GM21447 (cell line): ENCODE measurements around the gene RBX1.
A peak's percentile ranks its signal among the peaks of the same experiment; 100 is the strongest.
"Not testable (repeated sequence)": the region's sequence is repeated elsewhere in the genome, so short reads cannot be mapped to it uniquely, and the experiment has no call there.

Experiments used
- ATAC-seq: cut with Tn5 transposase; IDR thresholded peaks from one replicate; pipeline ENCODE4 v1.9.1; 2021; ENCODE audit not compliant: unreplicated experiment

The RBX1 gene

DNA sequence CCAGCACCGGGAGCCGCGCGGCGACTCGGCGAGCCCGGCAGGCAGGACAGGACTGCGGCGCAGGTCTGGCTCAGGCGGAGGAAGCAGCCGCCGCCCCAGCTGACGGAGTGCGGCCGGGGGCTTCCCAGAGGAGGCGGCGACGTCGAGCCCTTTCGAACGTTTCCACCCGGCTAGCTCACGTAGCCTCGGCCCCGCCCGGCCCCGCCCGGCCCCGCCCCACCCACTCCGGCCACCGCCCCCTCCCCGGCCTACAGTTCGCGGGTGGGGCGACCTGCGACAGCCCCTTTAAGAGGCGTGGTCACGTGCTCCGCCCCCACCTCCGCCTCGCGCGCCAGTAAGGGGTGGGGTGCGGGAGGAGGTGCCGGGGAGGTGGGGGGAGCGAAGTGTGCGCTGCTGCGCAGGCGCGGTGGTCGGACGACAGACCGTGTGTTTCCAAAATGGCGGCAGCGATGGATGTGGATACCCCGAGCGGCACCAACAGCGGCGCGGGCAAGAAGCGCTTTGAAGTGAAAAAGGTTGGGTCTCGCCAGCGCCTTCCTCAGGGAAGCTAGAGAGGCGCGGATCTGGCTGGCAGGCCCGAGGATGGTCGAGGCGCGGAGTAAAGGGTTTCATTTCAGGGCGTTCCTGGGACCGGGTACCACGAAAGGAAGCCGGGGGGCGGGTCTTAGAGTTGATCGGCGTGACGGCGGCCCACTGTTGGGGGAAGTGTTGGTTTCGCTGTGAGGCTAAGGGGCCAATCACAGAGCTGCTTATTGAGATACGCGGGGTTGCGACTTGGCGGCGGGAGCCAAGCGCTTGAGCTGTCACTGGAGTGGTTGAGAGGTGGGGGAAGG lies at the start of gene RBX1:
Gene RBX1 (plus strand): TSS at position 417 of the 833 bp plus-strand sequence. CDS start 21 bp downstream, at position 438.
- ATAC-seq, result peak; percentile 83

DNA sequence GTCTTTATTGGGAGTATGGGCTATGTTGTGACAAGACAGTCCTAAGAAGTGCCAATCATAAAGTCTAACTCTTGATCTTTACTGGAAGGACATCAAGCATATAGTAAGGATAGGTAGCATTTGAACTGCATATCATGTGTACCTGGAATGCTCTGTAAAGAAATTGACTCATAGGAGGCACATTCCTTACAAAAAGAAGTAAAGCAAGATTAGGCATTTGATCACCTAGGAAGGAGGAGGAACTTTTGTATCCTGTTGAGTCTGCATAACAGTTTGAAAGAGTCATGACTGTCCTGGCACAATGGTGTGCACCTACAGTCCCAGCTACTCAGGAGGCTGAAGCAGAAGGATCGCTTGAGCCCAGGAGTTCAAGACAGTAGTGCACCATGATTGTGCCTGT lies 47.1 kb upstream of the RBX1 start:
- ATAC-seq, result no peak

DNA sequence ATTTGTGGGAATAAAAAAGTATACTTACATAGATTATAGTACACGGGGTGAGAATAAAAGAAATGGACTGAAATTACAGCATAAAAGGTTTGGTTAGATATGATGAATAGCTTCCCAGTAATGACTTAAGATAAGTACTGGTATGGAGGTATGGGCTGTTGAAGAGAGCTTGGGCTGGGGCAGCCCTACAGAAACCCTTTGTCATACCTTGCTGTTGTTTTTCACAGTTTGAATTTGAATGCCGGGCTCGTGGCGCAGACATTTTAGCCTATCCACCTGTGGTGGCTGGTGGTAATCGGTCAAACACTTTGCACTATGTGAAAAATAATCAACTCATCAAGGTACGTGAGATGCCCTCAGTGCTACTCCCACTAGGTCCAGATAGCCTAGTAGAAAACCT lies 42.3 kb upstream of the RBX1 start:
- no peak for ATAC-seq

DNA sequence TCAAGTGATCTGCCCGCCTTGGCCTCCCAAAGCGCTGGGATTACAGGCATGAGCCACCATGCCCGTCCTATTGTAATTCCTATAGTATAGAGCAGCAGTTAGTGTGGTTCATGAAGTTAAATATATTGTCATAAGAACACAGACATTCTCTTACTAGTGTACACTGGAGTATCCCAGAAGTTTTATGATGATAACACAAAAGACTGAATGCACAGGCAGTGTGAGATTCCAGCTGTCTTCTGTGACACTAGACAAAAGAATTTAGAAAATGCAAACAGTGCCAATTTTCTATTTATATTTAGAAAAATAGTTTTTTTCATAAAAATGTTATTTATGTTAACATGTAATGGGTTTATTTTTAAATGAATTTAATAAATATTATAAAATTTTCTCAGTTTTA lies 39.4 kb upstream of the RBX1 start:
- ATAC-seq, result no peak

DNA sequence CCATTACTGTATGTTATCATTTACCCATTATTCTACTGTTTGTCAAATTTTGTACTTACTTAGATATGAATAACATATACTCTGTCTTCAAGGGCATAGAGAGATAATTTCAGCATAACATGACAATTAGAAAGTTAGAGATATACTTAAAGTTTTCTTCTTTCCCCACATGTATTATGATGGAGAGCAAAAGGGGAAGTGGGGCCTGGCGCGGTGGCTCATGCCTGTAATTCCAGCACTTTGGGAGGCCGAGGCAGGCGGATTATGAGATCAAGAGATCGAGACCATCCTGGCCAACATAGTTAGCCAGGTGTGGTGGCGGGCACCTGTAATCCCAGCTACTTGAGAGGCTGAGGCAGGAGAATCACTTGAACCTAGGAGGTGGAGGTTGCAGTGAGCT lies 38.2 kb upstream of the RBX1 start:
- not testable (repeated sequence) for ATAC-seq

DNA sequence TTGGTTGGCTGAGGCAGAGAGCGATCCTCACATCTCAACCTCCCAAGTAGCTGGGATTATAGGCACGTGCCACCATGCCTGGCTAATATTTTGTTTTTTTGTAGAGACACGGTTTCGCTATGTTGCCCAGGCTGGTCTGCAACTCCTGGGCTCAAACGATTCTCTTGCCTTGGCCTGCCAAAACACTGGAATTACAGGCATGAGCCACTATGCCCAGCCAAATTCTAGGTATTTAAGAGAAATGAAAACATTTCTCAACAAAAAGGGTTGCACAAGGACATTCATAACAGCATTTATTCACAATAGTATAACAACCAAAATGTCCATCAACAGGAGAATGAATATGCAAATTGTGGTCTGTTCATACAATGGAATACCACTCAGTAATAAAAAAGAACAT lies 31.7 kb upstream of the RBX1 start:
- ATAC-seq, result no peak

DNA sequence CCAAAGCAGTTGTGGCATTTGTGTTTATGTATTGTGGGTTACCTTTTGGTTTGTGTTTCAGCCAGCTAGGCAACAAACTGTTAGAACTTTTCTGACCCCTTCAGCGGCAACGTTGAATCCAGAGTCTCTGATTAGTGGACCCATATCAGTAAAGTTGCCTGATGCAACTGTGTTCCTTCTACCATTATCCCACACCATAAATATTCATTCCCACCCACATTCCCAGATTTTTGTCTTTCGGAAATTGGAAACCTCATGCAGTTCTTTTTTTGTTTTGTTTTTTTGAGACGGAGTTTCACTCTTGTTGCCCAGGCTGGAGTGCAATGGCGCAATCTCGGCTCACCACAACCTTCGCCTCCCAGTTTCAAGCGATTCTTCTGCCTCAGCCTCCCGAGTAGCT lies 30.7 kb upstream of the RBX1 start:
- no peak for ATAC-seq

DNA sequence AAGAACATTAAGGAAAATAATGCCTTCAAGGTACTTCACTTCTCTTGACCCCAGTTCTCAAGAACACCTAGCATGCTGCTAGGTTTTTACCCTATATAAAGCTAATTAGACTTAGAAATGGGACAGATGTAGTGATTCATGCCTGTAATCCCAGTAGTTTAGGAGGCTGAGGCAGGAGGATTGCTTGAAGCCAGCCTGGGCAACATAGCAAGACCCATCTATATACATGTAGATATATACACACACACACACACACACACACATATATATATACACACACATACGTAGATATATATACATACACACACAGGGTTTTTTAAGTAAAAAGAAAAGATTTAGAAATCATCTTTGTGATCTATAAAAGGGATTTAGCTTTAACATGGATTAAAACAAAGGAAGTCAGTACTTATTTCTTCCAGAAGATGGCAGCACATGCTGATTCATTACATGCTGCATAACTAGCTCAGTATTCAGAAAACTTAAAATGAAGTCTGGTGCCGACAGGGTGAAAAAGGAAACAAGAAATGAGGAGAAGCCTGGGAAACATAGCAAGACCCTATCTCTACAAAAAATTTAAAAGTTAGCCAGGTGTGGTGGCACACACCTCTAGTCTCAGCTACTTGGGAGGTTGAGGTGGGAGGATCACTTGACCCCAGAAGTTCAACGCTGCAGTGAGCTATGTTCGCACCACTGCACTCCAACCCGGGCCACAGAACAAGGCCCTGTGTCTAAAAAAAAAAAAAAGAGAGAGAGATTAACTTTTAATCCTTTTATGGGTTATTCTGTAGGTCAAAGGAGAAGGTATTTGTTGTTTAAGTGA lies 28.5 kb upstream of the RBX1 start:
- ATAC-seq, result no peak

DNA sequence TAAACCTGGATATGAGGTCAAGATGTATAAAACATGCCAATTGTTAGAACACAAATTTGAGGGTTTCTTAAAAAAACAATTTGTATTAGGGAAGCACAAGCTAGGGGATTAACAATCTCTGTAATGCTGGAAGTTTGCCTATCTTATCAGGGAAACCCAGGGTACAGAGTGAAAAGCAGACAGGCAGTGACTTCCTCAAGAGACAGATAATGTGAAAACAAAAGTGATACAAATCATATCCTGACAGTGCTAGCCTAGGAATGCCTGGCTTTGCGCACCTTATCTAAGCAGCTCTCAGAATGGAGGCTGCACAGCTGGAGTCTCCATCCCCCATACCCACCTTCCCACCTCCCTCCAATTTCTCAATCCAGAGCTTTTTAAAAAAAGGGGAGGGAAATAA lies 22.5 kb upstream of the RBX1 start:
- no peak for ATAC-seq

DNA sequence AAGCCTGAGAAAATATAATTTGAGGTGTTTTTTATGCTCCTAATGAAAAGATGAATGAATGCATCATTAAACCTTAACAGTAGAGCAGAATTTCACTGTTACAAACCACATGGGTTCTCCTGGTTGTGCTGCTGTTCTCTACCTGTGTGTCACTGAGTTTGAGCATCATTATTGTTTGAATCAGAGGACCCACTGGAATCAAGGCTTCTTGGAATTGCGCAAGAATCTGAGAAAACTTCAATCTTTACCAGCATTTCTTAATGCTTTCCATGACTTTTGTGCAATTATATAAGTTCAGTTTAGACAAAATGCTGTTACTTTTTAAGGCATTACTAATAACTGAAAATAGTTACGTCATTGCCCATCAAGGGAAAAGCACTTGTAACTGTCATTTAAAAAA lies 18.8 kb upstream of the RBX1 start:
- no peak for ATAC-seq

DNA sequence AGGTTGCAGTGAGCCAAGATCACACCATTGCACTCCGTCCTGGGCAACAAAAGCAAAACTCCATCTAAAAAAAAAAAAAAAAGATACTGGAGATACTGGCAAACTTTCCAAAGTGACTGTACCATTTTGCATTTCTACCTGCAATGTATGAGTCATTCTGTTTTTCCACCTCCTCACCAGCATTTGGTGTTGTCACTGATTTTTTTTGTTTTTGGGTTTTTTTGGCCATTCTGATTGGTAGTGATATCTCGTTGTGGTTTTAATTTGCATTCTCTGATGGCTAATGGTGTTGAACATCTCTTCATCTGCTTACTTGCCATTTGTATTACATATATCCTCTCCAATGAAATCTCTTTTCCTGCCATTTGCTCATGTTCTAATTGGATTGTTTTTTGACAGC lies 12.0 kb upstream of the RBX1 start:
- no peak for ATAC-seq

DNA sequence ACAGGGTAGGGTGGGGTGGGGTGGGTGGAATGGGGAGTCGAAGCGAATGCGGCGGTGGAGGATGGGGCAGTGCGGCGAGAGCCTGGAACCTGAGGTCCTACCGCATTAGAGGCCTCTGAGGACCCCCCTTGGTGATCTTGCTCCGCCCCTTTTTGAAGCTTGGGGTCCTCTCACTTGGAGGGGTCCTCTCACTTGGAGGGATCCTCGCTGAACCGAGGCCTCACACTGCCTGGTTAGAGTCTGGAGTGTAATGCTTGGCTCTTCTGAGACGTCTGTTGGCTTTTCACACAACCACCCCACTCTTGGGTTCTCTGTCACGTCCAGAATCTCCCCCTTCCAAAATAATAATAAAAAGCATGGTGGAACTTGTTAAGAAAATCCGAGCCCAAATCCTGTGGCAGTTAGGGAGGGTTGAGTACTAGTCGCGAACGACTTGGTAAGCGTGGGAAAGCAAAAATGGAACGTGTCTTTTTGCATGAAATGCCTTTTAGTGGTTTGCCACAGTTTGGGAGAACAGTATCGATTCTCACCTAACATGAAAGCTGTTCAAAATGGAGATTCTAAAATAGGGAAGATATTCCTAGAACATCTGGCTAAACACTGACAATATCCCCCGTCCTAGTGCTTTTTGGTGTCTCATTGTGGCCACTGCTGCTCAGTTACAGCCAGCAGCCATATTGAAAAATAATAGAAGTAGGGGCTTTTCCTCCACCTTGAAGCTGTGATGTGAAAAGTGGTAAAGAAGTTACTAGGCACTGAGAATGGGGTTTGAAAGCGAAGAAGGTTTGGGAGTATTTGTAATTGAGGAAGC lies 822 bp downstream of the RBX1 start:
- ATAC-seq, result no peak

DNA sequence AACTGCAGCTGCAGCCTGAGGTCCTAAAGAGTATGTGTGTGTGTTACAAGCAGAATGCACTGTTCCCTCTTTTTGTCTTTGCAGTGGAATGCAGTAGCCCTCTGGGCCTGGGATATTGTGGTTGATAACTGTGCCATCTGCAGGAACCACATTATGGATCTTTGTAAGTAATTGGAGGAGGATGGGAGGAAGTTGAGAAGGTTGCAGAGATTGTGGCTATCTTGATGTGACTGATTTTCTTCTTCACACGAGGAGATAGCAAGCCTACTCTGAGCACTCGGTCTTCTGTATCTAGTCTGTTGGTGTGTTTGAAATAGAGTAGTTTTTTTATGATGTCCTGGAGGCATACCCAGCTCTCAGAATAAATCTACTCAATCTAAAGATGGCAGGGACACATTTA lies 2.3 kb downstream of the RBX1 start:
- ATAC-seq, result no peak

DNA sequence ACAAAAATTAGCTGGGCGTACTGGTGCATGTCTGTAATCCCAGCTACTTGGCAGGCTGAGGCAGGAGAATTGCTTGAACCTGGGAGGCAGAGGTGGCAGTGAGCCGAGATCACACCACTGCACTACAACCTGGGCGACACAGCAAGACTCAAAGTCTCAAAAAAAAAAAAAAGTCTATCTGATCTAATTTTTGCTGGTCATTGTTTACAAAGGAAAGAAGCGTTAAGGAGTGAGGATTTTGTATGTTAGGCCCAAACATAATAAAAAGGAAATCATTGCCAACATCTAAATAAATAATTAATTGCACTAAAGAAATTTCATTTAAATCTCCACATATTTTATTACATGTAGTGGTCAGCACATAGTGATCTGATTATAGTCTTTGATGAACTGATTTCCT lies 2.9 kb downstream of the RBX1 start:
- ATAC-seq, result no peak

DNA sequence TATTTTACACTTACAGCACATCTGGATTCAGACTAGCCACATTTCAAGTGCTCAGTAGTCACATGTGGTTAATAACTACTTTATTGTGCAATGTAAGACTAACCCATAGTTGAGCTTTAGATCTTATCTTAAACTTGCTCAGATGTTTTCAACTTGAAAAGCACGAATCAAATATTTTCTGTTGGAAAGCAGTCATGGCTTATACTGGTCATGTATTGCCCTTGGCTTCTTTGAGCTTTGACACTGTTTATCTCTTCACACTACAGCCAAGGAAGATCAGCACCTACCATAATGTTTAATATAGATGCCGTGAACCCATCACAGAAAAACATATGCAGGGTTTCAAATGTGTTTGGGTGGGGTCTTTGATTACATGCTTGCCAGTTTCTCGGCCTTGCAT lies 4.4 kb downstream of the RBX1 start:
- ATAC-seq, result no peak

DNA sequence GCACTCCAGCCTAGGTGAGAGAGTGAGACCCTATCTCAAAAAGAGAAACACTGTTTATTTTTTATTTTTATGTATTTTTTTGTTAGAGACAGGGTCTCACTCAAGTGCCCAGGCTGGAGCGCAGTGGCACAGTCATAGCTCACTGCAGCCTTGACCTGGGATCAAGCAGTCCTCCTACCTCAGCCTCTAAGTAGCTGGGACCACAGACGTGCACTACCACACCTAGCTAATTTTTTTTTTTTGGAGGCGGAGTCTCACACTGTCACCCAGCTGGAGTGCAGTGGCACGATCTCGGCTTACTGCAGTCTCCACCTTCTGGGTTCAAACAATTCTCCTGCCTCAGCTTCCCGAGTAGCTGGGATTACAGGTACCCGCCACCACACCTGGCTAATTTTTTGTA lies 6.4 kb downstream of the RBX1 start:
- no peak for ATAC-seq

DNA sequence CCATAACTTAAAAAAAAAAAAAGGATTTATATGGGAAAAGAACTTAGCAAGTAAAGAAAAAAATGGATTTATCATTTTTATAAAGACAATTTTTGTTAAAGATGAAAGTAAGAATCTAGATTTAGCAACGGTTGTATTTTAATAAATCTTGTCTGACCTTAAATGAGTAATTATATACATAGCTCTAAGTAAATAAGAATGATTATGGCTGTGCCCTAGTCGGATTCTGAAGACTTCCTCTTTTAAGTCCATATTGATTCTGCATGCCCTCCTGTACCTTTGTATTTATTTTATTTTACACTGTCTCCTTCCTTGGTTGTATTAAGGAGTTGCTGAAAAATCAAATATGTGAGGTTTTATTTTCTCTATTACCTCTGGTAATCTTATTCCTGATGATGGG lies 7.1 kb downstream of the RBX1 start:
- ATAC-seq, result no peak

DNA sequence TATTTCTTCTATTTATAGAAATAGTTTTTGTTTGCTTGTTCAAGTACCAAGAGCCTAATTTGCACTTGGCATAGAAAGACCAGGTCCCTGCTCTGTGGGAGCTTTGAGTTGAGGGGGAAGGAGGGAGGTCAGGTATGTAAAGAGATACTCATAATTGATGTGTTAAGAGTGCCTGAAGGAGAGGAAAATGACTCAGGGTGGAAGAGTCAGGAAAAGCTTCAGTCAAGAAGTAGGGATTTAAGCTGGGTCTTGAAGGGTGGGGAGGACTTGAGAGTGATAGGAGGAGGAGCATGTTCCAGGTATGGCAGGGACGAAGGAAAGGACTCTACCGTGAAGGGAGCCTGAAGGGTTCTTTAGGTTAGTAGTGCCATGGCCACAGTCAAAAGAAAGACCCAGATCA lies 9.0 kb downstream of the RBX1 start:
- no peak for ATAC-seq

DNA sequence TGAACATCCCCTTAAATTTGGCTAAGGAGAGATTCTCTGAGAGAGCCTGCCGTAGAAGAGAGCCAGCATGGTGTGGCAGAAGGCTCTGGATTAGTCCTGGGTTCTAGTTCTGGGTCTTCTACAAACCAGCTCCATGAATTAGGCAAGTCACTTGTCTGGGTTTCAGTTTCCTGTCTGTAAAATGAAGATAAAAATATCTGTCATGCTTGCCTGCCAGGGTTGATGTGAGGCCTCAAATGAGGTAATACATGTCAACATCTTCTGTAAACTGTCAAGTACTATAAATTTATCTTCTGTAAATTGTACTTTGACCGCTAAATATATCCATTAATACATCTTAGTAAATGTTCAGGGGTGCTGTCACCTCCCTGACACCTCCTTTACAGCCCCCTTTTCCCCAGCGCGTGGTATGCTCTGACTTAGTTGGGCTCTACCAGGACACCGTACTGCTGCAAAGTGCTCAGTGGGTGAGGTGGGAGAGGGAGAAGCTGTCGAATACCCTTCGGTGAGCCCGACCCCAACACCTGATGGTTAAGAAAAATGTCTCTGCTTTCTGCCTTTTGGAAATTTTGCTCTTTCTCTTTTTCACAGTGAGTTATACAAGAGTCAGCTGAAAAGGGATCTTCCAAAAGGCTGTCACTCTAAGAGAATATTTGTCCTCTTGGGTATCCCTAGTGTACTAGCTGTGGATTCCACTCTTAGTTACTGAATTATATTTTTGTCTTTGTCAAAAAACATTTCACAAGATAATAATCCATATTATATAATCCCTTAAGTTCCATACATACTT lies 15.0 kb downstream of the RBX1 start:
- no peak for ATAC-seq

DNA sequence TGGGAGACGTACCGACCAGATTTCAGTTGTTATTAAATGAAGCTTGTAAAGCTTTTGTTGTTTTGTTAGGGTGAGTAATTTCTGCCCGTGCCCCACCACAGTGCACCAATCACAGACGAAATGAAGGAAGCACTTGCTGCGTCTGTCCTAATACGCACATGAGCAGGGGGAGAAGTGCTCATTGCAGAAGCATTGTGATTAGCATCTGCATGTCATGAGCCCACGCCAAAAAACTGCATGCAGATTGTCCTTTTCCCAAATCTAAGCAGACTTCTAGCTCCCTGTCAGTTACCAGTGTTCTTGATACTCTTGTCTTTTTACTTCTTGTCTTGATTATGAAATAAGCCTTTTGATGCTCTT lies 15.5 kb downstream of the RBX1 start:
- ATAC-seq, result no peak
